Stomach (tissue), 9 donors: Measurements from ENCODE around the gene EXOC4. TPM values are rescaled to one million over a fixed set of nuclear protein-coding genes. Genes with fewer than 3 reads are reported as not detected.

Experiments
- DNase-seq, 2 donors: peaks; one replicate each; pipeline versions ENCODE4 v3.0.0 to v3.0.0-alpha.2; 2013 to 2019
- H3K27ac ChIP-seq, 5 donors: fragments of 200-600 bp in 4 of 5; sonication (generic) in 4 of 5; one replicate each; pipeline ENCODE4 v1.5.1; 2013 to 2019; ENCODE audit warnings: mild to moderate bottlenecking in 1 of 5, moderate library complexity in 1 of 5
- H3K27me3 ChIP-seq, 3 donors: fragments of 200-600 bp; sonication (generic); one replicate each; pipeline ENCODE4 v1.5.1; 2017 to 2019; ENCODE audit warnings: mixed run types in 1 of 3
- H3K36me3 ChIP-seq, 4 donors: fragments of 200-600 bp; sonication (generic); 1 replicate in 3 of 4; 2 replicates in 1 of 4; pipeline ENCODE4 v1.5.1; 2016 to 2019
- H3K4me1 ChIP-seq, 4 donors: fragments of 200-600 bp; sonication (generic); one replicate each; pipeline ENCODE4 v1.5.1; 2016 to 2019
- H3K4me3 ChIP-seq, 4 donors: fragments of 200-600 bp; sonication (generic) in 3 of 4; one replicate each; pipeline ENCODE4 v1.5.1; 2016 to 2019; ENCODE audit warnings: mild to moderate bottlenecking in 1 of 4
- H3K9me3 ChIP-seq, 4 donors: fragments of 200-600 bp; sonication (generic); one replicate each; pipeline ENCODE4 v1.5.1; 2016 to 2019
- EP300 ChIP-seq: sonication (generic); formaldehyde crosslinking; IDR thresholded peaks from one replicate; pipeline ENCODE4 v1.6.1; 2017; ENCODE audit warnings: antibody characterized with exemption
- POLR2A ChIP-seq, 4 donors: fragments of 450-650 bp; IDR thresholded peaks; one replicate each; pipeline ENCODE4 v1.6.1; 2016; ENCODE audit warnings: antibody characterized with exemption in 4 of 4, control low read depth in 2 of 4, mild to moderate bottlenecking in 1 of 4, moderate library complexity in 1 of 4
- POLR2AphosphoS5 ChIP-seq, 3 donors: sonication (generic); formaldehyde crosslinking; IDR thresholded peaks; one replicate each; pipeline ENCODE4 v1.6.1; 2016; ENCODE audit warnings: antibody characterized with exemption in 3 of 3
- WGBS, 5 donors: extraction: QIAGEN DNeasy Blood & Tissue Kit in 3 of 5; methylation state at CpG; one replicate each; pipeline versions ENCODE4 v1.1.5 to v1.1.7; 2013 to 2018; 5-methylcytosine and 5-hydroxymethylcytosine counted together
- intact Hi-C: fragments of 100-400 bp; cut with DNase I; formaldehyde crosslinking; loops from one replicate; pipeline ENCODE4 v1.15.1; 2023; ENCODE audit warnings: low total_unique reads
- polyA plus RNA-seq, 3 donors: library from polyadenylated mRNA; stranded (reverse); fragments of 200-250 nt; gene quantifications; one replicate each; pipeline ENCODE4 v1.2.3, GENCODE V29; 2013
- total RNA-seq, 5 donors: library from RNA; depleted of rRNA; stranded (reverse); fragments of >200 nt; gene quantifications; one replicate each; pipeline versions ENCODE4 v1.1.0 to v1.2.3, GENCODE V29; 2014 to 2016
- TF ChIP-seq, protein P1 (sequence below), 7 experiments: fragments of 450-650 bp in 4 of 7; fragments of 200-600 bp in 3 of 7; sonication (generic) in 3 of 7; IDR thresholded peaks; one replicate each; pipeline ENCODE4 v1.5.1; 2016 to 2019; ENCODE audit warnings: antibody characterized with exemption in 7 of 7, control low read depth in 2 of 7, mild to moderate bottlenecking in 1 of 7
- donor health status: healthy with polysubstance abuse.
- donor health status: Bipolar disorder and iron deficiency.
- donor health status: healthy.

Gene EXOC4
- total and polyA plus RNA-seq, 8 donors = 14.1 to 339 (median 61.1) TPM

DNA sequence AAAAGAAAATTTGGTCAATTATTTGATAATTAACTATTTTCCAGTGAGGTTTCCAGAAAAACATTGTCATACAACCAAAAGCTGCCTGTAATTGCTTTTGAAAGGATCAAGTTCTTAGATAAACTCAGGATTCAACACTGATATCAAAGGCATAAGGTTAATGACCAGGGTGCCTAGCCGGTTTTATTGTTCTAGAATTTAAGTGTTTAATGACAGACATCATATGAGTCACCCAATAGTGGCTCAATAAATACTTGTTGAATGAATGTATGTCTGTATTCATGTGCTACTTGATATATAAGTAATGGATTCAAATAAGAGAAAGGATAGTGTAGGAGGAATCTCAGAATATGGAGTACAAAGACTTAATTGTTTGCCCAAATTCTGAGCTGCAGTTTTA lies 678.2 kb downstream of the EXOC4 start:
- DNase-seq = no peak
- H3K9me3 ChIP-seq = no peaks in the 10 kb centered on the region
- TF ChIP-seq, protein P1, sequence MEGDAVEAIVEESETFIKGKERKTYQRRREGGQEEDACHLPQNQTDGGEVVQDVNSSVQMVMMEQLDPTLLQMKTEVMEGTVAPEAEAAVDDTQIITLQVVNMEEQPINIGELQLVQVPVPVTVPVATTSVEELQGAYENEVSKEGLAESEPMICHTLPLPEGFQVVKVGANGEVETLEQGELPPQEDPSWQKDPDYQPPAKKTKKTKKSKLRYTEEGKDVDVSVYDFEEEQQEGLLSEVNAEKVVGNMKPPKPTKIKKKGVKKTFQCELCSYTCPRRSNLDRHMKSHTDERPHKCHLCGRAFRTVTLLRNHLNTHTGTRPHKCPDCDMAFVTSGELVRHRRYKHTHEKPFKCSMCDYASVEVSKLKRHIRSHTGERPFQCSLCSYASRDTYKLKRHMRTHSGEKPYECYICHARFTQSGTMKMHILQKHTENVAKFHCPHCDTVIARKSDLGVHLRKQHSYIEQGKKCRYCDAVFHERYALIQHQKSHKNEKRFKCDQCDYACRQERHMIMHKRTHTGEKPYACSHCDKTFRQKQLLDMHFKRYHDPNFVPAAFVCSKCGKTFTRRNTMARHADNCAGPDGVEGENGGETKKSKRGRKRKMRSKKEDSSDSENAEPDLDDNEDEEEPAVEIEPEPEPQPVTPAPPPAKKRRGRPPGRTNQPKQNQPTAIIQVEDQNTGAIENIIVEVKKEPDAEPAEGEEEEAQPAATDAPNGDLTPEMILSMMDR (IDR thresholded peaks at IDR 0.05) = no peak
- TF ChIP-seq POLR2A (IDR thresholded peaks at IDR 0.05) (no peak), EP300 (no peak), POLR2AphosphoS5 (IDR thresholded peaks at IDR 0.05) (no peak)
- no peak overlapping the region for H3K4me3 ChIP-seq
- peaks cover 0 to 9% (median 0%) of the 10 kb centered on the region in 4 donors for H3K4me1 ChIP-seq
- intact Hi-C loops = no loop called here
- no peak overlapping the region for H3K27ac ChIP-seq
- 43 to 63% (median 50%) methylated on average over 1 of the region's 1 CpG for WGBS, 5 donors
- H3K27me3 ChIP-seq = no peaks in the 10 kb centered on the region
- H3K36me3 ChIP-seq = no peaks in the 10 kb centered on the region

DNA sequence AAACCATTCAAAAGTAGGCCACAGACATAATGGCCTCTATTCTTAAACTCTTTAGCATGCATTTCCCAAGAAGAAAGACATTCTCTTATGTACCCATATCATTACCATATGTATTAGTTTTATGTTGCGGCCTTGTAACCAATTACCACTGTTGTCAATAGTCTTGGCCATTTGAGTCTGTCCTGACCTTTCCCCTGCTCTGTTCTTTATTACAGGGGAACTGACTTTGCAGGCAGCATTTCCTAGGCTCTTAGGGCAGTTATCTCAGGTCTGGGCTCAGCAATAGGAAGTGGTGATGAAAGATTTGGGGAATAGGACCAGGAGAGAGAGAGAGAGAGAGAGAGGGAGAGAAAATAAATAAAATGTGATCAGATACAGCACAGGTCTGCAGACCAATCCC lies 679.7 kb downstream of the EXOC4 start:
- no peaks in the 10 kb centered on the region for H3K27me3 ChIP-seq
- H3K36me3 ChIP-seq = peaks cover 0 to 2% (median 2%) of the 10 kb centered on the region in 4 donors
- WGBS, 5 donors = 0 to 100% (median 70%) methylated on average over 1 of the region's 1 CpG
- TF ChIP-seq POLR2AphosphoS5 (IDR thresholded peaks at IDR 0.05) = no peak
- TF ChIP-seq, protein P1 (IDR thresholded peaks at IDR 0.05) = no peak
- no peak for TF ChIP-seq EP300
- no peak for TF ChIP-seq POLR2A (IDR thresholded peaks at IDR 0.05)
- no peak for DNase-seq
- H3K4me1 ChIP-seq = peaks cover 0 to 9% (median 0%) of the 10 kb centered on the region in 4 donors
- no peak overlapping the region for H3K27ac ChIP-seq
- intact Hi-C loops = no loop called here
- H3K9me3 ChIP-seq = no peaks in the 10 kb centered on the region
- no peak overlapping the region for H3K4me3 ChIP-seq

DNA sequence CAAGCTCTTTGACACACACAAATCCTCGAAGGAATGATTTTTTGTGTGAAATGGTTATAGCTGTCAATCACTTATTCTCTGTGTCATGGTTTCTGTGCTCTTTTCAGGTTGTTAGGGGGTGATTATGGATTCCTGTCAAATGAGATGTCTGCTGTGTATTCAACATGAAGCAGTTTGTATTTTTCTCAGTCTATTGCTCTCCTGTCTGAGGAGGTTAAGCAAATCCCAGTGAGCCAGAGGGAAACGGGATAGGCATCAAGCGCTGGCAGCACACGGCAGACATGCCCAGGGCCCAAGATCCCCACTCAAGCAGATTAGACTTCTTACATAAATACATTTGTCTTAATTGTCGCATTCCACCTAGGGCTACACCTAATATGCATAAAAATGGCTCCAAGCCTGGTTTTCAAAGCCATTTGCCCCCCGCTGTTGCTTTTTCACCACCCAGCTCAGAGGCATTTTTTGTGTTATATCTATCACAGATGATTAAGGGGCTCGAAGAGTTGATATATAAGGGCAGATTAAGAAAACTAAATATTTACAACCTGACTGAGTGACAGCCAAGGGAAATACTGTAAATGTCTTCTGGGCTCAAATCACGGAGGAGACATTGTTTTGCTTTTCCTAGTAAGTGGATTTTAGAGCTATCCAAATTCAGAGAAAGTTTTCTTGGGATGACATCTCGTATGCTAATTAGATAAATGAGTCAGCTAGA lies 681.5 kb downstream of the EXOC4 start:
- Histone ChIP-seq H3K27me3 (no peaks in the 10 kb centered on the region), H3K36me3 (peaks cover 3 to 21% (median 19%) of the 10 kb centered on the region in 4 donors), H3K4me3 (no peak overlapping the region), H3K27ac (no peak overlapping the region), H3K9me3 (no peaks in the 10 kb centered on the region), H3K4me1 (peaks cover 0 to 9% (median 0%) of the 10 kb centered on the region in 4 donors)
- WGBS, 5 donors = 66 to 74% (median 70%) methylated on average over 9 of the region's 9 CpGs
- TF ChIP-seq EP300 (no peak), POLR2AphosphoS5 (IDR thresholded peaks at IDR 0.05) (no peak), POLR2A (IDR thresholded peaks at IDR 0.05) (no peak)
- TF ChIP-seq, protein P1 (IDR thresholded peaks at IDR 0.05) = no peak
- no peak for DNase-seq
- intact Hi-C loops = no loop called here

DNA sequence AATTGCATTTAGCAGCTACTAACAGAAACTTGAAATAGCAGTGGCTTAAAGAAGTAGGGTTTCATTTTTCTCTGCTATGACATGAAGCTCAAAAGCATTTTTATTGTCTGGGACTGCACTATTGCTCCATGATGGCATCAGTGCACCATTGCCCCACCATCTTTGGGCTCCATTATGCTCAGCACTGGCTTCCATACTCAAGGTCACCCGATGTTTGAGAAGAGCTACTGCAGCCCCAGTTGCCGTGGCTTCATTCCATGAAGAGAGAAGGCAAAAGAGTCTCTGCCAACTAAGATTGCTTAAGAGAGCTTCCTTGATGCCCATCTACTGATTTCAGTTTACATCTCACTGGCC lies 682.1 kb downstream of the EXOC4 start:
- TF ChIP-seq EP300 = no peak
- H3K36me3 ChIP-seq = peaks cover 3 to 26% (median 22%) of the 10 kb centered on the region in 4 donors
- WGBS, 5 donors = 63 to 90% (median 73%) methylated on average over 2 of the region's 2 CpGs
- no peak overlapping the region for H3K4me3 ChIP-seq
- no peaks in the 10 kb centered on the region for H3K27me3 ChIP-seq
- H3K27ac ChIP-seq = no peak overlapping the region
- peaks cover 0 to 9% (median 0%) of the 10 kb centered on the region in 4 donors for H3K4me1 ChIP-seq
- no peak for DNase-seq
- H3K9me3 ChIP-seq = no peaks in the 10 kb centered on the region
- intact Hi-C loops = no loop called here

DNA sequence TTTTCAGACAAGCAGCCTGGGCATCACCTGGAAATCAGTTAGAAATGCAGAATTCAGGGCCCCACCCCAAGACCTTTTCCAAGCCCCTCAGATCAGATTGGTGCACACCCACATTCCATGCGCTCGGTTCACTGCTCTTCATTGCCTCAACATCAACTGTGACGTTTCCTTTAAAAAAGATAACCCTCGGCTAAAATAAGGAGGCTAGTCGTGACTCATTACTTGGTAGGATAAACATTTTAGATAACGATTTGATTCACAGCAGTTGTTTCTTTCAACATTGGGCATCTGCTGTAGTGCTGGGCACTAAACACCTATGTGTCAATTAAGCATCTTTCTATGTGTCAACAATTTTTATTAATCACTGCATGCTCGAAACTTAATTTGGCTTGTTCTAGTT lies 683.2 kb downstream of the EXOC4 start:
- 46 to 71% (median 50%) methylated on average over 7 of the region's 7 CpGs for WGBS, 5 donors
- no peak overlapping the region for H3K27ac ChIP-seq
- H3K27me3 ChIP-seq = no peaks in the 10 kb centered on the region
- H3K4me3 ChIP-seq = no peak overlapping the region
- H3K4me1 ChIP-seq = peaks cover 0 to 9% (median 0%) of the 10 kb centered on the region in 4 donors
- no peak for DNase-seq
- intact Hi-C loops = no loop called here
- no peaks in the 10 kb centered on the region for H3K9me3 ChIP-seq
- TF ChIP-seq POLR2A (IDR thresholded peaks at IDR 0.05) (no peak), POLR2AphosphoS5 (IDR thresholded peaks at IDR 0.05) (no peak), EP300 (no peak)
- TF ChIP-seq, protein P1 (IDR thresholded peaks at IDR 0.05) = no peak
- H3K36me3 ChIP-seq = peaks cover 3 to 34% (median 27%) of the 10 kb centered on the region in 4 donors
